Measurements from ENCODE around the gene NRF1.

The NRF1 gene

DNA sequence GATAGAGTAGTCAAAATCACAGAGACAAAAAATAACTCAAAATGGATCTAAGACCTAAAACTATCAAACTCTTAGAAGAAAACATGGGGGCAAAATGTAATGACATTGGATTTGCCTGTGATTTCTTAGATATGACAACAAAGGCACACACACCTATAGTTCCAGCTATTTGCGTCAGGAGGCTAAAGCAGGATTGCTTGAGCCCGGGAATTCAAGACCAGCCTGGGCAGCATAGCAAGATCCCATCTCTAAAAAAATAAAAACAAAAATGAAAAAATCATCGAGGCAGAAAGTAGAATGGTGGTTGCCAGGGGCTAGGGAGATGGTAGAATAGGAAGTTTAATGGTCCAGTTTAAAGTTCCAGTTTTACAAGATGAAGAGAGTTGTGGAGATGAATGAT lies 113.3 kb downstream of the NRF1 start:
- no peak for TF ChIP-seq CTCF (IDR thresholded peaks at IDR 0.05; ENCODE audit: insufficient read depth, low read length, poor library complexity, severe bottlenecking)
- H3K4me3 ChIP-seq (replicated peaks; ENCODE audit: low read depth, low read length), result no peak overlapping the region
- DNase-seq (ENCODE audit: extremely low read depth, insufficient read length), result no peak
- H3K36me3 ChIP-seq (ENCODE audit: control insufficient read depth, insufficient read depth, low read length), result no peaks in the 10 kb centered on the region; the same call in 1 of the 2 replicates
- no peaks in the 10 kb centered on the region for H3K27me3 ChIP-seq (replicated peaks; ENCODE audit: control insufficient read depth, insufficient read depth, low read length)

- no peak for TF ChIP-seq CTCF (IDR thresholded peaks at IDR 0.05; ENCODE audit: insufficient read depth, low read length, poor library complexity, severe bottlenecking)
- Histone ChIP-seq H3K27me3 (replicated peaks; ENCODE audit: control insufficient read depth, insufficient read depth, low read length) (no peaks in the 10 kb centered on the region), H3K36me3 (ENCODE audit: control insufficient read depth, insufficient read depth, low read length) (peaks cover 2% of the 10 kb centered on the region; the same call in 1 of the 2 replicates)
Observed at GRCh38 chr7:129728875-129729467, 117.5 kb downstream of the NRF1 start.

GRCh38 chr7:129729511-129729910 lies 118.0 kb downstream of the NRF1 start:
- Histone ChIP-seq H3K27me3 (replicated peaks; ENCODE audit: control insufficient read depth, insufficient read depth, low read length) (no peaks in the 10 kb centered on the region), H3K4me3 (replicated peaks; ENCODE audit: low read depth, low read length) (no peak overlapping the region), H3K36me3 (ENCODE audit: control insufficient read depth, insufficient read depth, low read length) (peaks cover 2% of the 10 kb centered on the region; the same call in 1 of the 2 replicates)
- TF ChIP-seq CTCF (IDR thresholded peaks at IDR 0.05; ENCODE audit: insufficient read depth, low read length, poor library complexity, severe bottlenecking), result no peak
- DNase-seq (ENCODE audit: extremely low read depth, insufficient read length), result no peak

More at GRCh38 chr7:129728875-129729467, 117.5 kb downstream of the NRF1 start:
- H3K4me3 ChIP-seq (replicated peaks; ENCODE audit: low read depth, low read length), result no peak overlapping the region
- DNase-seq (ENCODE audit: extremely low read depth, insufficient read length), result no peak

DNA sequence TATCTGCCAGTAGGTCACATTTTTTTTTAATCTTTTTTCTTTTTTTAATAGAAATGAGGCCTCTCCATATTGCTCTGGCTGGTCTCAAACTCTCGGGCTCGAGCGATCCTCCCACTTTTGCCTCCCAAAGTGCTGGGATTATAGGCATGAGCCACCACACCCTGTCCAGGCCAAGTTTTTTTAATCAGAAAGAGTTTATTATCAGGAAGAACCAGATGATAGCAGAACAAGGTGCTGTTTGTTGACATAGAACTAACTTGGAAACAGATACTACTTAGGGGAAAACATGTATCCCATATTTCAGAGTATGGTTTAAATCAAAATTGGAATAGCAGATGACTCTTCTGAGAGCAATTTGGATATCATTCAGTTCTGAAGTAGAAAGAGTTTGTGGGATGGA lies 118.6 kb downstream of the NRF1 start:
- no peak for TF ChIP-seq CTCF (IDR thresholded peaks at IDR 0.05; ENCODE audit: insufficient read depth, low read length, poor library complexity, severe bottlenecking)
- Histone ChIP-seq H3K4me3 (replicated peaks; ENCODE audit: low read depth, low read length) (no peak overlapping the region), H3K36me3 (ENCODE audit: control insufficient read depth, insufficient read depth, low read length) (peaks cover 2% of the 10 kb centered on the region; the same call in 1 of the 2 replicates), H3K27me3 (replicated peaks; ENCODE audit: control insufficient read depth, insufficient read depth, low read length) (no peaks in the 10 kb centered on the region)
- no peak for DNase-seq (ENCODE audit: extremely low read depth, insufficient read length)

GRCh38 chr7:129734400-129734799 lies 122.9 kb downstream of the NRF1 start:
- H3K27me3 ChIP-seq (replicated peaks; ENCODE audit: control insufficient read depth, insufficient read depth, low read length), result no peaks in the 10 kb centered on the region
- no peak overlapping the region for H3K4me3 ChIP-seq (replicated peaks; ENCODE audit: low read depth, low read length)
- TF ChIP-seq CTCF (IDR thresholded peaks at IDR 0.05; ENCODE audit: insufficient read depth, low read length, poor library complexity, severe bottlenecking), result no peak
- peaks cover 2% of the 10 kb centered on the region; the same call in 1 of the 2 replicates for H3K36me3 ChIP-seq (ENCODE audit: control insufficient read depth, insufficient read depth, low read length)
- no peak for DNase-seq (ENCODE audit: extremely low read depth, insufficient read length)

- no peak overlapping the region for H3K4me3 ChIP-seq (replicated peaks; ENCODE audit: low read depth, low read length)
- no peak for DNase-seq (ENCODE audit: extremely low read depth, insufficient read length)
- no peak for TF ChIP-seq CTCF (IDR thresholded peaks at IDR 0.05; ENCODE audit: insufficient read depth, low read length, poor library complexity, severe bottlenecking)
- H3K36me3 ChIP-seq (ENCODE audit: control insufficient read depth, insufficient read depth, low read length), result peaks cover 1% of the 10 kb centered on the region; the same call in 1 of the 2 replicates
- H3K27me3 ChIP-seq (replicated peaks; ENCODE audit: control insufficient read depth, insufficient read depth, low read length), result no peaks in the 10 kb centered on the region
Observed at GRCh38 chr7:129739427-129739826, 127.9 kb downstream of the NRF1 start.
